HG03045 (cell line): ENCODE data around the gene ARHGAP28.
"Not testable (repeated sequence)": the region's sequence is repeated elsewhere in the genome, so short reads cannot be mapped to it uniquely, and the experiment has no call there.

Experiments
- ATAC-seq: cut with Tn5 transposase; IDR thresholded peaks from one replicate; pipeline ENCODE4 v1.9.1; 2021; ENCODE audit warnings: mild to moderate bottlenecking, moderate library complexity; ENCODE audit not compliant: unreplicated experiment

Gene ARHGAP28

DNA sequence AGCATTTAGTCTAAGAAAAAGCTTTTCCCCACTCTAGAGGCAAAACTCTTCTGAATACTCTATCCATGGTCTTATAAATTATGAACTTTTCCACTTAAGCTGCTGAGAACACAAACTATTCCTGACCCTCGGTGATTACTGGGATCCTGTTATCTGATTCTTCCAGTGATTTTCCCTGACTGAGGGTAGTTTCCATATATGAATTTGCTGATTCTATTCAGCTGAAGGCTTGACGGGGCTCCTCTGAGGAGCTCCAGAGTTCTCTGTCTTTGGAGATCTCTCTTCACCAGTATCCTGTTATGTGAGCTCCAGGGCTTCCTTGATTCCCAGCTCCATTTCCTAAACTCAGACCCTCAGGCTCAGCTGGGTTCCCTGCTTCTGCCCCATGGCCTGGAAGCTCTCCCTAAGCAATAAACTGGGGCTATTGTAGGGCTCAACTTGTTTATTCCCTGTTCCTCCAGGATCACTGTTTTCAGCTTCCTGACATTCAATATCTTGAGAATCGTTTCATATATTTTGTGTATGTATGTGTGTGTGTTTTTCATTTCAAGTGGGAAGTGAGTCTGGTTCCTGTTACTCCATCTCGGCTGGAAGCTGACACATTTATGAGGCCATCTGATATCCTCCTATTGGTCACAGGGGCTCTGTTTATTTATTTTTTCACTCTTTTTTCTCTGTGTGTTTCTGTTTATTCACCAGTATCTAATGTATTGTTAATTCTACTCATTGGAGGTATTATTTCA is 78.2 kb downstream of the ARHGAP28 start:
- ATAC-seq: no peak

DNA sequence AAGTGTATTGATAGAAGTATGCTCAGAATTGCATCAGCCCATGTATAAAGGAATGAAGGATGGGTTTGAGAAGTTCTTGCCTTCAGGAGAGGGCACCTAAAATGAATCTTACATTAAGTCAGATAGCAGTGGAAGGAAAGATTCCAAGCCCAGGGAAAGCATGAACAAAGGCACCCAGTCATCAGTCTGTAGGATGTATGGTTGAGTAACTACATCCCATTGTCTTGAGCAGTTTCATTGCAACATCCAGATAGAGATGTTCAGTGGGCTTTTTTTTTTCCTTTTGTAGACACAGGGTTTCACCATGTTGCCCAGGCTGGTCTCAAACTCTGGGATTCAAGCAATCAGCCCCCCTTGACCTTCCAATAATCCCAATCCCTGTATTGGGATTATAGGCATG is 80.7 kb downstream of the ARHGAP28 start:
- no peak for ATAC-seq

DNA sequence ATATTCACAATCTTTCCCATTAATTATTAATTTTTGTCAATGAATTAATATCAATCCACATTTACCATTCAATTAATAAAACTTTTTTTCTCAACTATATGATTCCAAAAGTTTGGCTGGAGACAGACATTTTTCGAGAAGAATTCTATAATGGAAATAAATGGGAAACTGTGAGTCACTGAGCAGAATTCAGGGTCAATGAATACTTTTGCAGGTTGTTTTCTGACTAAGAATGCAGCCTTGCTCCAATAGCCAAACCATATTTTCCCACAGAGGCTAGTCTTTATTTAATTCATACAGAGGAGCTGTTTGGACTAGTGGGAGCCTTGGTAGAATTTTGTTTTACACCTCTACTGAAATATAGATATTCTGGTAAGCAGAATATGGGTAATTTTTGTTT is 82.3 kb downstream of the ARHGAP28 start:
- ATAC-seq: no peak

DNA sequence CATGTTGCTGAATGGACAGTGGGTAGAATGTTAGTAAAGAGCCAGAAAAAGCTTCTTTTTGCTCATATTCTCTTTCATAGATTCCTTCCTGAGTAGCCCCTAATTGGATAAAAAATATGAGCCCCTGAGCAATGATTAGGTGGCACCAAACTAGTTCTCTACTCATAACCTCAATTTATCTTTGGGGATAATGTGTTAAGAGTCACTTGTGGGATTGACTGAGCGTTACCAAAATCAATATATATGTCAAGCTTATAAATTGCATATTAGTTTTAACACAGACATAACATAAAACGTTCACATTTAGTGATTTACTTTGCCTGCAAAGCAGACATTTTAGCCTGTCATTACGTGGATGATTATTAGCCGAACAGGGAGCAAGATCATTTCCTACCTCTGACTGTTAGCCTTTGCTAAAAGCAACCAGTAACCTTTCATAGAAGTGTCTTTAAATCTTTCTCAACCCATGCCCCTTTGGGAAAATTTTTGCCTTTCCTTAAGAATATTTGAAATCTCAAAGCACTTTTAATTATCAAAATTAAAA is 85.4 kb downstream of the ARHGAP28 start:
- no peak for ATAC-seq

DNA sequence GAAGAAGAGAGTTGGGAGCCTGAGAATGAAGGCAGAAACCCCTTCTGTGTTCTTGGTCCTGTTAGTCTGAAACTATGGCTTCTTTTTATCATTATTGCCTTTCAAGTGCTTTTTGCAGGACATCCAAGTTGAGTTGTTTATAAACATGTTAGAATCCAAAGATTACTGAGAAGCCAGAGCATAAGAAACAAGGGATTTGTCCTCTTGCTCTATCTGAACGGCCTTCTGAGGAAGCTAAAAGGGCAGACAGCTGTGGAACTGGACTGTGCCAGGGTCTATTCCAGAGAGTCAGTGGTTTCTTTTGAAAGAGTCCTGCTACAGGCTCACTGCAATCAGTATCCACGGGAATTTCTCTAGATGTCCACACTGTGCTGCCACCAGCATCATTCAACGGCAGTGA is 86.6 kb downstream of the ARHGAP28 start:
- no peak for ATAC-seq

DNA sequence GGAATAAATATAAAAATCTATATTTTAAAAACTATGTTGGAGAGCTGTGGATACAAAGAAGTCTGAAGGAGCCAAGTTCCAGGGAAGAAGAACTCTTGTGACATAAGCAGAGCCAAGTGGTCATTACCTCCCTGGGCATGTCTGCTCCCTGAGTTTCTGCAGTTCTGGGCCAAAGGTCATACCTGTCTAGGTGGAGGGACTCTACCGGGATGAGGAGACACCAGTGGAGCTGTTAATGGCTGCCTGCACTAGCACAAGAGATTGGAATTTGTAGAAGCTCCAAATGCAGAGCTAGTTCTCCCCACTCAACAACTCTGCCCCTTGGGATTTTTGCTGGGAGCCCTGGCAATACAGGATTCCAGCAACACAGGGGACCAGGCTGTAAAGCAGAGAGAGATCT is 89.8 kb downstream of the ARHGAP28 start:
- no peak for ATAC-seq

DNA sequence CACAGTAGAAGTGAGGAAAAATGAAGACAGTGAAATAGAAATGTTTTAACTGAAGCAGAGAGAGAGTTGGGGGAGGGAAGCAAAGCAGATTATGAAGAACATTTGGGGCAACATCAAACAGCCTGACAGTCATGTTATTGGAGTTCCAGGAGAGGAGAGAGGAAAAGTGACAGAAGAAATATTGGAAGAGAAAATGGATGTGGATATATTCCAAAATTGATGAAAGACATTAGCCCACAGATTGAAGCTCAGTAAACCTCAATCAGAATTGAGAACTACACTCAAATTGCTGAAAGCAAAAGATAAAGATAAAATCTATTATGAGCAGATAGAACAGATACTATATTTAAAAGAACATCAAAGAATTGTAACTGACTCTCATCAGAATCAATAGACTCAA is 90.8 kb downstream of the ARHGAP28 start:
- no peak for ATAC-seq

DNA sequence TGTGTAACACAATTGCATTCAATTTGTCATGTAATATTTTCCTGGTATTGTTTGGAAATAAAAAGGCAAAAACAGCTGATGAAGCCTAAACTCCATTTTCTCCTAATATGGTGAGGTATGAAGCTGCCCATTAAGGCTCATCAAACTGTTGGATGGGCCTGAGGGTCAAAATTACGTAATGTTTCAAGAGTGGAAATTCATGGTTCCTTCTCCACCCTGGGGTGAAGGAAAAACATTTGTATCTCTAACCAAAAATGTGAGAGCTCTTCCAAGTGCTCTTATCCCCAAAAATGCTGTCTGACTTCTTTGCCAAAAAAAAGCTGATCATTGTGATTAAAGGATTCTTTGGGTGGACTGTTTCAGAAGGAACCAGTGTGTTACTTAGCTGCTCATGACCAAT is 91.8 kb downstream of the ARHGAP28 start:
- no peak for ATAC-seq

DNA sequence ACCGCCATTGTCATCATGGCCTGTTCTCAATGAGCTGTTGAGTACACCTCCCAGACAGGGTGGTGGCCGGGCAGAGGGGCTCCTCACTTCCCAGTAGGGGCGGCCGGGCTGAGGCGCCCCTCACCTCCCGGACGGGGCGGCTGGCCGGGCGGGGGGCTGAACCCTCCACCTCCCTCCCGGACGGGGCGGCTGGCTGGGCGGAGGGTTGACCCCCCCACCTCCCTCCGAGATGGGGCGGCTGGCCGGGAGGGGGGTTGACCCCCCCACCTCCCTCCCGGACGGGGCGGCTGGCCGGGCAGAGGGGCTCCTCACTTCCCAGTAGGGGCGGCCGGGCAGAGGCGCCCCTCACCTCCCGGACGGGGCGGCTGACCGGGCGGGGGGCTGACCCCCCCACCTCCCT is 97.6 kb downstream of the ARHGAP28 start:
- ATAC-seq: not testable (repeated sequence)

DNA sequence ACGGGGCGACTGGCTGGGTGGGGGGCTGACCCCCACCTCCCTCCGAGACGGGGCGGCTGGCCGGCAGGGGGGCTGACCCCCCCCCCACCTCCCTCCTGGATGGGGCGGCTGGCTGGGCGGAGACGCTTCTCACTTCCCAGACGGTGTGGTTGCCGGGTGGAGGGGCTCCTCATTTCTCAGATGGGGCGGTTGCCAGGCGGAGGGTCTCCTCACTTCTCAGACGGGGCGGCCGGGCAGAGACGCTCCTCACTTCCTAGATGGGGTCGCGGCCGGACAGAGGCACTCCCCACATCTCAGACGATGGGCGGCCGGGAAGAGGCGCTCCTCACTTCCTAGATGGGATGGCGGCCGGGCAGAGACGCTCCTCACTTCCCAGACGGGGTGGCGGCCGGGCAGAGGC is 98.0 kb downstream of the ARHGAP28 start:
- ATAC-seq: not testable (repeated sequence)

DNA sequence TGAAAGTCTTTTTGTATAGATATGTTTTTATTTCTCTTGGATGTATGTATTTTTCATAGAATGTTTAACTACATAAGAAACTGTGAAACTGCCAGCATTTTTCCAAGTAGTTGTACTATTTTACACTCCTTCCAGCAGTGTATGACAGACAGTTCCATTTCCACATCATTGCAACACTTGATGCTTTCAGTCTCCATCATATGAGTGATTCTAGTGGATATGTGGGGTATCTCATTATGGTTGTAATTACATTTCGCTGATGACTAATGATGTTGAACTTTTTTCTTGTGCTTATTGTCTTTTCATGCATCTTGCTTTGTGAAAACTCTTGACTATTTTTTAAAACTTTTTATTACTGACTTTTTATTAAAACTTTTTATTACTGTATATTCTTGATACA is 101.4 kb downstream of the ARHGAP28 start:
- ATAC-seq: no peak

DNA sequence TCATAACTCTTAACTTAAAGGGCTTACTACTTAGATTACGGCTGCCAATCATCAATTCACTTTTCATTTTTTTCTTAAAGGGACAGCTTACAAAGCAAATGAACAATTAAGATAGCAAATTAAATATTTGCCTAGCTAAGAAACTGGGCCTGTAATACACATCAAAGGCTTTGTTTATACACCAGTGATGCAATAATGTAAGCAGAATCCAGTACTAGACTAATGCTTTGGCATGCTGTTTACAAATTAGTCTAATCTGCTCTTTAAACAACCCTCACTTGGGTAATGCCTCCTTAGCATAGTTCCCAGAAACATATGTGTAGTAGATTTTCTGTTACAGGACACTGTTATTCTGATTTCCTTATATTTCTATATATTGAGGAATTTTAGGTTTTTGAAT is 105.8 kb downstream of the ARHGAP28 start:
- ATAC-seq: no peak

DNA sequence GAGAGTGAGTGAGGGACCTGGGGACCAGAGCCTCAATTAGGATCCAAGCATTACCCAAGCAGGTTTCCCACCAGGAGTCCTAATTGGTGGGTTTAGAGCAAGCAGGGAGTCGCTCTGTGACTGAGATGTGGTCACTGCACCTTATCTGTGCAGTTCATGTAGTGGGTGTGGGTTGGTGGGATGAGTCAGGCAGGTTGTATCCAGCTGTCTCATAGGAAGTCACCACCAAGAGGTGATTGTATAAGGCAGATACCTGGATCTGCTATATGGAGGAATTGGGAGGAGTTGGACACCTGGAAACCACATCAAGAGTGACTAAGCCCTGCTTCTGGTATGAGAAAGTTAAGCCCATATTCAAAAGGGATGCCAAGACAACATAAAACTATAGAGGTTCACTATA is 106.8 kb downstream of the ARHGAP28 start:
- no peak for ATAC-seq

DNA sequence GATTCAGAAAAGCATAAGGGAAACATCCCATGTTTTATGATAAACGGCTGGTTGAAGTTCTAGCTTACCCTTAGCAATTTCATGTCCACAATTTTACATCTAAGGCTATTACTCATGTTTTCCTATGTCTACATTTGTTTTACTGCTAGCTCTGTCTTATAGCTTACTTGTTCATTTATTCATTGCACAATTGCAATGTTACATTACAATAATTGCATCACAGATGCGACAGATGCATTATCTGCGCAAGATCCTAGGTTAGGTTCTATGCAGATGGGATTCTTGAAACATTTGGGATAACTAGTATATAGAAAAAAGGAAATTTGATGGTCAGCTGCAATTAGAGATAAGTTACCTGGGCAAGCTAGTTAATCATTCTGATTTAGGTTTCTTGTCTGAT is 108.4 kb downstream of the ARHGAP28 start:
- no peak for ATAC-seq

DNA sequence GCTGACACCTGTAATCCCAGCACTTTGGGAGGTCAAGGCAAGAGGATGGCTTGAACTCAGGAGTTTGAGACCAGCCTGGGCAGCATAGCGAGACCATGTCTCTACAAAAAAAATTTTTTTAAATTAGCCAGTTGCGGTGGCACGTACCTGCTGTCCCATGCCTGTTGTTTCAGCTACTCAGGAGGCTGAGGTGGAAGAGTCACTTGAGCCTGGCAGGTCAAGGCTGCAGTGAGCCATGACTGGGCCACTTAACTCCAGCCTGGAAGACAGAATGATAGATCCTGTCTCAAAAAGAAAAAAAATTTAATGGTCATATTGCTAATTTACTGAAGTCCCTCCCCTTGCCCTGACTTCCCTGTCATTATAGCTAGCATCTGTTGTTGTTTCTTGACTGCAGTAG is 112.6 kb downstream of the ARHGAP28 start:
- ATAC-seq: no peak

DNA sequence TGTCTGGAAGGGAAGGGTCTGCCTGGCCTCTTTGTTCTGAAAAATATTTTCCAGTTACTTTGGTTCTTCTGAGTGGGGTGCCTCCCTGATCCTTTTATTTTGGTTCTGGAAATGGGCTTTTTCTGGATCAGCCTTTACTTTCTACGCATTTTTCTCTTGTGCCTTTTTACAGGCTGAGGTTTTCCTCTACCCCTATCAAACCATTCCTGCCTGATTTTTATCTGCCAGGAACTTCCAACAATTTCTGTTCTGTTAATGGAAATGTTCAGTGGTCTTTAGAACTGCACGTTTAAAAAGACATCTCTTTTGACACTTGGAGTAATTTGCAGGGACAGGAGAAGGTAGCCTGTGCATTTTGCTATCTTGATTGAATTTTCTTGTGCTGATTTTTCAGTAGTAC is 113.8 kb downstream of the ARHGAP28 start:
- no peak for ATAC-seq

DNA sequence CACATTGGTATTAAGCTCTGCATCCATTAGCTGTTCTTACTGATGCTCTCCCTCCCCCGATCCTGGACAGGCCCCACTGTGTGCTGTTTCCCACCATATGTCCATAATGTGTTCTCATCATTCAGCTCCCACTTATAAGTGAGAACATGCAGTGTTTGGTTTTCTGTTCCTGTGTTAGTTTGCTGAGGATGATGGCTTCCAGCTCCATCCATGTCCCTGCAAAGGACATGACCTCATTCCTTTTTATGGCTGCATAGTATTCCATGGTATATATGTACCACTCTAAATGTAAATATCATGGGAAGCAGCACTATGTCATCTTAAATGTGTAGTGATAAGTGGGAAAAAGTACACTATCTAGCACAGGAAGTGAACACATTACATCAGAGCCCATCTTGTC is 116.0 kb downstream of the ARHGAP28 start:
- not testable (repeated sequence) for ATAC-seq

DNA sequence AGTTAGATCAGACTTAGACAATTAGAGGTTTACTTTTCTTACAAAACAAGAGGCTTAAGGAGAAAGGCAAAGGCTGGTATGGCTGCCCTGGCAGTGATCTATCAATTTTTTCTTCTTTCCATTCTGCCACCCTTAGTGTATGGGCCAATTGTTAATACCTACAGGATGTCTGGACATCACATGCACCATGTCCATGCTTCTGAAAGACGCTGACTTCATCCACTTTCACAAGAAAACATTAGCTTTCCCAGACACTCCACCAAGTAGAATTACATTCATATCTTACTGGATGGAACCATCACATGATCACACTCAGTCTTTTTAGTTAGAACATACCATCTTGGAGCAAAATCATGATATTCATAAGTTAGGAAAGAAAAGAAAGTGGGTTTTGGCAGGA is 120.9 kb downstream of the ARHGAP28 start:
- no peak for ATAC-seq

DNA sequence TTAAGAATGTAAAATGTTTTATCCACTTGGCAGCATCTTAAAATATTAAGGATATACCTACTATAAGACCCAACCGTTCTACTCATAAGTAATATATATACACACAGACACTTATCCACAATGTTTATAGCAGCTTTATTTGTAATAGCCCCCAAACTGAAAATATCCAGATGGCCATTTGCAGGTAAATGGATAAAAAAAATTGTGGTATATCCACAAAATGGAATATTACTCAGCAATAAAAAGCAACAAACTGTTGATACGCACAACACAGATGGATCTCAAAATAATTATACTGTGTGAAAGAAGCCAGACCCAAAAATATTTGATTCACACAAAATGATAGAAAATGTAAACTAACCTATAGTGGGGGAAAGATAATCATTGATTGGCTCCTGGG is 122.0 kb downstream of the ARHGAP28 start:
- no peak for ATAC-seq

DNA sequence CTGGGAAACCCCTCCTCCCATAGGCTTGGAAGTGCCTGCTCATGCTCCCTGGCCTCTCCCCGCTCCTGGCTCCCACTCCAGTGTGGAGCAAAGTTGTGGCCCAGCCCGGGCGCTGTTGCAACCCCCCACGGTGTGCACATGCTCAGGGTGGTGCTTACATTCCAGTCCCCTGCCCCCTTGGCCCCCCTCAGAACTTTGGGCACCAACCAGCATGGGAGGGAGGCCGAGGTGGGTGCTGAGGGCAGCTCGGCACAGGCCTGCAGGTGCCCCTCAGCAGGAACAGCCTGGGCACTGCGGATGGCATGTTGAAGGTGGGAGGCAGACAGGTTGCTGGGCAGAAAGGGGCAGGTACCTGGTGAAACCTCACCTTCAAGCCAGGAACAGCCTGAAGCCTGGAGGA is 125.3 kb downstream of the ARHGAP28 start:
- ATAC-seq: no peak

DNA sequence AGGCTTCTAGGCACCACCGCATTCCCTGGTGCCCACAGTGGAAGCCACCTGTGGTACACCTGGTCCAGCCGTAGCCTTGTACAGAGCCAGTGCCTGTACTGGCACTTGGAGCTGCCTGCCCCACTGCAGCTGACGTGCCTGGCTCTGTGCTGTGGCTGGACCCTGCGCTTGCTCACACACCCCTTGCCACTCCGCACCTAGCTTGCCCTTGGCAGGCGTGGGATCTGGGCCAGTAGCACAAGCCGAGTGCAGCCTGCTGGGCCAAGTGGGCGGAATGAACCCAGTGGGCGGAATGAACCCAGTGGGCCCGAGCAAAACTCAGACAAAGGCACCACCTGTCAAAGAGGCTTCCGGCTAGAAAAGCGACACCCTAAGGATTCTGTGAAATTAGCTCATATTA is 126.3 kb downstream of the ARHGAP28 start:
- ATAC-seq: no peak

DNA sequence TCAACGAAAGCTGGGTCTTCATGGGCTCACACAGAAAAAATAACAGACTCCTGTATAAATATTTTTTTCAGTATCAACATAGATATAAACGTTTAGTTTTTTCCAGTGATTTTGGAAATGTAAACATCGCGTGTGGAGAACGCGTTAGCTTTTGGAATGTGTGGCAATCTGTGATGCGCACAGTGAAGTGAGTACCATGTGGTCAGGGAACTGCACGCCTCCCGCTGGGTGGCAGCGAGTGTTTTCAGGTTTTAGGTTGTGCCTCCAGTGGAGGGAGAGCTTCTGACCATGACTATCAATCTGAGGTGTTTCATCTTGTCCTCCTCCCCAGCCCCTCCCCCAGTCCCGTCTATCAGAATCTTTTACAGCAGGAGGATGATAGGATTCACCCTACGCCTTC is 127.8 kb downstream of the ARHGAP28 start:
- ATAC-seq: no peak
